Caco-2 (cell line): ENCODE measurements around the gene MYO1E. TPM values are rescaled to one million over a fixed set of nuclear protein-coding genes. Genes with fewer than 3 reads are reported as not detected.

Experiments
- BruUV-seq: library from RNA; stranded (reverse); fragments of 400-500 nt; replicated peaks from 2 replicates; lab custom pipeline; 2021; lab: Mats Ljungman, UMichigan
- CTCF ChIA-PET: fragments of 300-600 bp; sonication (Branson Sonifier 250); formaldehyde crosslinking; loops from one replicate; lab custom pipeline; 2022; ENCODE audit warnings: antibody characterized with exemption; lab: Charles Lee
- POLR2A ChIA-PET: fragments of 300-600 bp; sonication (Branson Sonifier 250); formaldehyde crosslinking; loops from one replicate; lab custom pipeline; 2022; ENCODE audit warnings: antibody characterized with exemption; lab: Charles Lee
- DNase-seq, 2 experiments: peaks; one replicate each; pipeline versions ENCODE4 v3.0.0 to v3.0.0-alpha.2; 2020 to 2022
- H3K27me3 ChIP-seq: replicated peaks from 2 replicates; pipeline ENCODE4 v1.6.0; 2011; ENCODE audit warnings: low read length; ENCODE audit not compliant: control insufficient read depth, insufficient read depth
- H3K36me3 ChIP-seq: 2 replicates; pipeline ENCODE4 v1.5.1; 2011; ENCODE audit warnings: low read length; ENCODE audit not compliant: control insufficient read depth, insufficient read depth
- H3K4me1 ChIP-seq: fragments of 250-450 bp; sonication (Bioruptor Pico); 2 replicates; pipeline ENCODE4 v1.5.1; 2020; ENCODE audit warnings: mild to moderate bottlenecking
- H3K4me3 ChIP-seq: 2 replicates; pipeline ENCODE4 v1.5.1; 2011; ENCODE audit warnings: low read depth, mild to moderate bottlenecking, control low read depth, low read length
- H3K9me3 ChIP-seq: fragments of 250-450 bp; sonication (Bioruptor Pico); 2 replicates; pipeline ENCODE4 v1.5.1; 2020; ENCODE audit warnings: mild to moderate bottlenecking, moderate library complexity
- H3K27ac Mint-ChIP-seq: one replicate; pipeline ENCODE4 v1.8.0; 2022; ENCODE audit warnings: mixed read lengths; ENCODE audit not compliant: unreplicated experiment
- H3K27me3 Mint-ChIP-seq: one replicate; pipeline ENCODE4 v1.8.0; 2022; ENCODE audit warnings: mixed read lengths; ENCODE audit not compliant: insufficient read depth, unreplicated experiment
- H3K36me3 Mint-ChIP-seq: one replicate; pipeline ENCODE4 v1.8.0; 2022; ENCODE audit warnings: mild to moderate bottlenecking, mixed read lengths; ENCODE audit not compliant: insufficient read depth, unreplicated experiment
- H3K4me1 Mint-ChIP-seq: one replicate; pipeline ENCODE4 v1.8.0; 2022; ENCODE audit warnings: low read depth, mixed read lengths; ENCODE audit not compliant: unreplicated experiment
- H3K4me3 Mint-ChIP-seq: one replicate; pipeline ENCODE4 v1.8.0; 2022; ENCODE audit warnings: mild to moderate bottlenecking, moderate library complexity, mixed read lengths; ENCODE audit not compliant: unreplicated experiment
- H3K9me3 Mint-ChIP-seq: one replicate; pipeline ENCODE4 v1.8.0; 2022; ENCODE audit warnings: mixed read lengths; ENCODE audit not compliant: unreplicated experiment
- CTCF ChIP-seq, 2 experiments: fragments of 200-600 bp in 1 of 2; IDR thresholded peaks; 1 replicate in 1 of 2; 2 replicates in 1 of 2; pipeline versions ENCODE4 v1.5.1 to v1.8.0; 2011 to 2022; ENCODE audit warnings: antibody characterized with exemption in 1 of 2, control low read depth in 1 of 2, inconsistent platforms in 1 of 2, low read depth in 1 of 2, low read length in 1 of 2, mild to moderate bottlenecking in 1 of 2, moderate library complexity in 1 of 2; ENCODE audit not compliant: insufficient read depth in 1 of 2, severe bottlenecking in 1 of 2, unreplicated experiment in 1 of 2
- intact Hi-C: fragments of 100-400 bp; cut with micrococcal nuclease; formaldehyde crosslinking; loops from one replicate; pipeline ENCODE4 v1.10.0; 2022; ENCODE audit not compliant: unreplicated experiment
- total RNA-seq: library from RNA; stranded (reverse); gene quantifications from 2 replicates; pipeline ENCODE4 v1.2.3, GENCODE V29; 2022

The MYO1E gene
- total RNA-seq, 1 experiment from 2014 or later = 187 TPM

GRCh38 chr15:59230531-59231055 is 142.1 kb downstream of the MYO1E start:
- H3K36me3 ChIP-seq = peaks cover 1% of the 10 kb centered on the region; the same call in 1 of the 2 replicates
- H3K4me1 Mint-ChIP-seq = no peaks in the 10 kb centered on the region
- H3K9me3 Mint-ChIP-seq = no peaks in the 10 kb centered on the region
- H3K9me3 ChIP-seq = no peaks in the 10 kb centered on the region
- ChIA-PET CTCF (no interaction called here), POLR2A (interaction anchor here (0.6 kb wide), 1 partner anchor 481 kb away, joined by 7 read pairs; no protein-coding TSS in a partner anchor)
- H3K27me3 ChIP-seq = no peaks in the 10 kb centered on the region
- intact Hi-C loops = no loop called here
- no TSS peak for BruUV-seq
- no peak overlapping the region for H3K4me3 Mint-ChIP-seq
- DNase-seq = no peak
- no peaks in the 10 kb centered on the region for H3K4me1 ChIP-seq
- no peak overlapping the region for H3K4me3 ChIP-seq
- peaks cover 44% of the 10 kb centered on the region for H3K36me3 Mint-ChIP-seq
- no peak overlapping the region for H3K27ac Mint-ChIP-seq
- no peaks in the 10 kb centered on the region for H3K27me3 Mint-ChIP-seq
- TF ChIP-seq CTCF (IDR thresholded peaks at IDR 0.05; ENCODE audit: insufficient read depth in 1 of 2, low read depth in 1 of 2, low read length in 1 of 2, severe bottlenecking in 1 of 2, unreplicated experiment in 1 of 2) = no peak

- Histone ChIP-seq H3K4me1 (no peaks in the 10 kb centered on the region), H3K9me3 (no peaks in the 10 kb centered on the region), H3K27me3 (no peaks in the 10 kb centered on the region), H3K4me3 (no peak overlapping the region), H3K36me3 (peaks cover 1% of the 10 kb centered on the region; the same call in 1 of the 2 replicates)
- BruUV-seq = no TSS peak
- intact Hi-C loops = no loop called here
- POLR2A ChIA-PET = no interaction called here
- H3K4me3 Mint-ChIP-seq = no peak overlapping the region
- no peaks in the 10 kb centered on the region for H3K27me3 Mint-ChIP-seq
- no peak for DNase-seq
- H3K4me1 Mint-ChIP-seq = no peaks in the 10 kb centered on the region
- TF ChIP-seq CTCF (IDR thresholded peaks at IDR 0.05; ENCODE audit: insufficient read depth in 1 of 2, low read depth in 1 of 2, low read length in 1 of 2, severe bottlenecking in 1 of 2, unreplicated experiment in 1 of 2) = no peak
- no peak overlapping the region for H3K27ac Mint-ChIP-seq
- no peaks in the 10 kb centered on the region for H3K9me3 Mint-ChIP-seq
- H3K36me3 Mint-ChIP-seq = peaks cover 48% of the 10 kb centered on the region
- CTCF ChIA-PET = no interaction called here
Measured at GRCh38 chr15:59229453-59229852, 143.2 kb downstream of the MYO1E start.

- ChIA-PET POLR2A (no interaction called here), CTCF (no interaction called here)
- no peaks in the 10 kb centered on the region for H3K9me3 Mint-ChIP-seq
- H3K36me3 Mint-ChIP-seq = peaks cover 45% of the 10 kb centered on the region
- BruUV-seq = no TSS peak
- no peak for DNase-seq
- H3K27me3 Mint-ChIP-seq = no peaks in the 10 kb centered on the region
- H3K4me3 Mint-ChIP-seq = no peak overlapping the region
- no peak for TF ChIP-seq CTCF (IDR thresholded peaks at IDR 0.05; ENCODE audit: insufficient read depth in 1 of 2, low read depth in 1 of 2, low read length in 1 of 2, severe bottlenecking in 1 of 2, unreplicated experiment in 1 of 2)
- Histone ChIP-seq H3K4me3 (no peak overlapping the region), H3K36me3 (peaks cover 1% of the 10 kb centered on the region; the same call in 1 of the 2 replicates), H3K4me1 (no peaks in the 10 kb centered on the region), H3K27me3 (no peaks in the 10 kb centered on the region), H3K9me3 (no peaks in the 10 kb centered on the region)
- no peaks in the 10 kb centered on the region for H3K4me1 Mint-ChIP-seq
- intact Hi-C loops = no loop called here
- no peak overlapping the region for H3K27ac Mint-ChIP-seq
Measured at GRCh38 chr15:59229015-59229414, 143.7 kb downstream of the MYO1E start.
